ENCODE measurements around the gene ANXA4. TPM values are rescaled to one million over a fixed set of nuclear protein-coding genes. Genes with fewer than 3 reads are reported as not detected.
"Not testable (repeated sequence)": the region's sequence is repeated elsewhere in the genome, so short reads cannot be mapped to it uniquely, and the experiment has no call there.

Gene ANXA4
- total RNA-seq, 1 donor from 2014 or later, result 75.5 TPM

DNA sequence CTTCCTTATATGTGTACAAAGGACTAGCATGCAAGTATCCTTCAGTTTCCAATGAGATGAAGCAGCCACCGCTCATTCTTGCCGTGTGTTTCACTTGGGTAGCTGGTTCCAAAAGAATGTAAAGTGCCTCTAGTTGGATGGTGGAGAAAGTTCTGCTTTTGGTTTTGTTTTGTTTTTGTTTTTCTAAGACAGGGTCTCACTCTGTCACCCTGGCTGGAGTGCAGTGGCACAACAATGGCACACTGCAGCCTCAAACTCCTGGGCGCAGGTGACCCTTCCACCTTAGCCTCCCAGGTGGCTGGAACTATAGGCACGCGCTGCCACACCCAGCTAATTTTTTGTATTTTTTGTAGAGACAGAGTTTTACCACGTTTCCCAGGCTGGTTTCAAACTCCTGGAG is 8.3 kb downstream of the ANXA4 start:
- DNase-seq (ENCODE audit: extremely low read depth, low read depth, low spot score), result no peak

DNA sequence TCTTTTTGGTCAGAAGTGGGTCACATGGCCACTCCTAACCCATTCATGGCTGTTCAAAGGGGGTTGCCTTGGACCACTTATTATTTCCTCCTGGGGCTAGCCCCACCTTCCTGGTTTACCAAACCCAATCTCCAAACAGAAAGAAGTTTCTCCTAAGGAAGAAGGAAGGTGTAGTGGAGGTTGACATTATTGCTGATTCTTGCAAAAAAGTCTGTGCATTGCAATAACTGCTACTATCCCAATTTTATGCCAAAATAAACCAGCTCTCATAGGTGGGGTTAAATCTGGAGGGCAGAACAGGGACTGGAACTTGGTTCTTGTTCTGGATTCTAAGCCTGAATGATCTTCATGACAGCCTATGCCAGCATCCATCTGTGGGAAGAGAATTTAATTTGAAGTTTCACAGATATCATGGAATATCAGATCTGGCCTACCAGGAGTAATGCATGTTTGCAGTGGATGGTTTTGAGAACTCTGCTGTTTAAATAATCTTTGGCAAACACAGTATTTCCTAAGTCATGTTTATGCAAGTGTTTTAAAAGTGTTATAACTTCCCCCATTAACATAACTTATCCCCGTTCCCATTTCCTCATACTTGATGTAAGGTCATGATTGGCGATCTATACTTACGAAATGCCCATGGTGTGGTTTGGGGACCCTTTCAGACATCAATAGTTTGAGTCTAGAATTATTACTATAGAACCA is 11.9 kb downstream of the ANXA4 start:
- DNase-seq (ENCODE audit: extremely low read depth, low read depth, low spot score), result no peak

DNA sequence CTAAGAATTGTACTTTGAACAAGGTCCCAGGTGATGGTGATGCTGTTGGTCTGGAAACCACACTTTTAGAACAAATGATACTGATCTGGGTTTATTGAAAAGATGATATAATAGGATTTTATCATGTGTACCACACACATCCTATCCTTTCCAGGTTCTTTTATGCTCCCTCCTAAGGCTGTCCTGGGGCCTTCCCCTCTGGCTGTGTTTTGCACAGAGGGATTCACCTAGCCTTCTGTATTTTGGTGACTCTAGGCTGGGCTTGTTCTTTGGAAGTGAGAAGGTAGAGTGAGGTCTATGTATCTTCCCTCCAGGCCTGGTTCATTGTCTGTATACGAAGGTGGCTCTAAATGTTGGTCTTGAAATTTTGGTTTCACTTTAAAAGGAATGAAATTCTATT is 12.7 kb downstream of the ANXA4 start:
- no peak for DNase-seq (ENCODE audit: extremely low read depth, low read depth, low spot score)

DNA sequence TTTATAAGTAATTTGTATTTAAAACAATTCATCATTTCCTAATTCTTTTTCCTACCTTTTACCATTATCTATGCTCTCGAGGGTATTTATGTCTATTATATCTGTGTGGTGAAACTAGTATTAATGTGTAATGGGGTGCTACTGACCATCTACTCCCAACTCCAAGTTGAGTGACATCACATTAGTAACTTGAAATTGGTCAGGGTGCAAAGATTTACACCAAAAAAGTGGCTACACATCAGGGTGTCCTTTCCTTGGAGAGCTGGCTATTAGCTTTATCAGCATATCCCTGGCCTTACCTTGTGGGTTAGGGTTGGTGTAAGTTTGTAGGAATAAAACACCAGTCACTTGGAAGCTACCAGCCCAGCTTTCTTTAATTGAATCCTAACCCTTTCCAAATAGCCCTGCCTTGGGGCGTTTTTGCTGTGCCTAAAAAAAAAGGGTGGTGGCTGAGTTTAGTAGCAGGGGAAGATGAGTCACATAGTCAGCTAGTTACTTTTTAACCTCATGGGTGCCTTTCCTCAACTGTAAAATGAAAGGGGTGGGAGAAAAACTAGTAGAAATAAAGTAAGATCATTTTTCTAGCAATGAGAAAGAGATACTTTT is 14.0 kb downstream of the ANXA4 start:
- DNase-seq (ENCODE audit: extremely low read depth, low read depth, low spot score), result no peak

DNA sequence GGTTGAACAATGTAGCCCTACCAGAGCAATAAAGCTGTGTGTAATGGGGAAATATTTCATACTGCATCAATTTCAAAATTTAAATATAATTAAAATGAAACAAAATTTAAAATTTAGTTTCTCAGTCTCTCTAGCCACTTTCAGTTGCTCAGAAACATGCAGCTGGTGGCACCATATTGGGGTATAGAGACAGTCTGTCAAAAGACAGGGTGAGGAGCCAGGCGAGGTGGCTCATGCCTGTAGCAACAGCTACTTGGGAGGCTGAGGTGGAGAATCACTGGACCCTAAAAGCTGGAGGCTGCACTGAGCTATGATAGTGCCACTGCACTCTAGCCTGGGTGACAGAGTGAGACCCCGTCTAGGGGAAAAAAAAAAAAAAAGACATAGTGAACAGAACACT is 20.1 kb downstream of the ANXA4 start:
- DNase-seq (ENCODE audit: extremely low read depth, low read depth, low spot score), result no peak

DNA sequence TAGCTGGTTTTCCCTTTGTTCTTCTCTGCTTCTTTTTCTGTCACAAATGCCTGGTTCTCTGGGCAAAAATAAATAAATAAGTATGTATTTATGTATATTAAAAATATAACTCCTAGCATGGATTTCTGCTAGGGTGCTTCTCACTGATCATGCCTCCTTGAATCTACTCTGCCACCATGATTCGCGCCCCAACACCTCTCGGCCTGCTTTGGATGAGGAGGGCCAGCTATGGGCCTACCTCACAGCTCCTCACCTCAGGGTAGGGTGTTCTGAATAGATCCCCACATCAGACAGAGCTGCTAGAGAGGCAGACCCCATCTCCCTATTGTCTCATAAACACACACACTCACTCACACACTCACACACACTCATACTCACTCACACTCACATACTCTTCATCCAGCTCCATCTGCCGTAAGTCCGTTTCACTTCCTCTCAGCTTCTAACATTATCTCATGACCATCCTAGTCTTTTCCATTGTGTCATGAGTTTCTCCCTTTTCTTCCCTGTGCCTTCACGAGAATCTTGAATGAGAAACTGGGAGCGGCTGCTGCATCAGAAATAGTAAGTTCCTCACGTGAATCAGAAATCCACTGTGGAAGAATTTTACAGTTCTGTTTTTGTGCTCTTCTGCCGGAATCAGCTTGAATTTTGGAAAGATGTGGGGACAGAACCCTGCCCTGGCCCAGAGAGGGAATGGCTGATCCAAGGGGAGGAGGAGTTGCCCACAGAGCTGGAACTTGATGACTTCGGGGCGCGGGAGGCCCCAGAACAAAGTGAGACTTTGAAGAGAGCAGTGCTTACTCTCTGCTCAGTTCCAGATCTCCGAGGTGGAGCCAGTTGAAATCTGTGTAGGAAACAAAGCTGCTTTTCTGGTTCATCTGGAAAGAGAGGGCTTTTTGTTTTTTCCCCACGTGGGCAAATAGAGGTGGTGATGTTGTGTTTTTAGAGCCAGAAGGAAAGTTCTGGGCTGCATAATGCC is 20.9 kb downstream of the ANXA4 start:
- DNase-seq (ENCODE audit: extremely low read depth, low read depth, low spot score), result no peak

DNA sequence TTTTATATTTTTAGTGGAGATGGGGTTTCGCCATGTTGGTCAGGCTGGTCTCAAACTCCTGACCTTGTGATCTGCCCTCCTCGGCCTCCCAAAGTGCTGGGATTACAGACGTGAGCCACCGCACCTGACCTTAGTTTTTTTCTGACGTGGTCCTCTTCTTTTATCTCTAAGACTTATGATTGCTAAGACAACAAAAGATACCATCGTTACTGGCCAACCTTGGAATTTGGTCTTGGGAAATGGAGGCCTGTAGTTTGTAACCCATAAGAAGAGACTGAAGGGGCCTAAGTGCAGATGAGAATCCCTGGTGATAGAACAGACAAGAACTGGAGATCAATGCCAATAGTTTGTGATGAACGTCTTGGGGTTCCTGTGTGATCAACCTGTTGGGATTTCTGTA is 21.9 kb downstream of the ANXA4 start:
- not testable (repeated sequence) for DNase-seq (ENCODE audit: extremely low read depth, low read depth, low spot score)

DNA sequence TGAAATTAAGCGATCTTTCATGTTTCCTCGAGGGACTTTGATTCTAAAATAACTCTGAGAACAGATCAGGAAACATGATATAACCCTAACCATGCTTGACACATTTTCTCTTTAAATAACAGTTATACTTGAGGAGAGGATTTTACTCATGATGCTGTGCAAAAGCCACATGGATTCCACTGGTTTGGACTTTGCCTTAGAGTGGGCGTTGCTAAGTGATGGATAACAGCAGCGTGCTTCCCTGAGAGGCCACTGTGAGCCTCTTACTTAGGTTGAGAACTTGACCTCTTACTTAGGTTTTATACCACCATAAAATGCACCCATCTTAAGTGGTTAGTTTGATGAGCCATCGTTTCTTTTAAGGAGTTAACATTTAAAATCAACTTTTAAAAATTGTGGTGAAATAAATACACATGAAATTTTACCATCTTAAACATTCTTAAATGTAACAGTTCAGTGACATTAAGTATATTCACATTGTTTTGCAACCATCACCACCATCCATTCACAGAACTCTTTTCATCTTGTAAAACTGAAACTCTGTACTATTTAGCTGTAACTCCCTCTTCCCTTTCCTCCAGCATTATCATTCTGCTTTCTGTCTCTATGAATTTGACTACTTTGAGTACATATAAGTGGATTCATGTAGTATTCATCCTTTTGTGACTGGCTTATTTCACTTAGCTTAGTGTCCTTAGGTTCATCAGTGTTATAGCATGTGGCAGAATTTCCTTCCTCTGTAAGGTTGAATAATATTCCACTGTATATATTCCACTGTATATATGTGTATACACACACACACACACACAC is 22.6 kb downstream of the ANXA4 start:
- DNase-seq (ENCODE audit: extremely low read depth, low read depth, low spot score), result no peak

DNA sequence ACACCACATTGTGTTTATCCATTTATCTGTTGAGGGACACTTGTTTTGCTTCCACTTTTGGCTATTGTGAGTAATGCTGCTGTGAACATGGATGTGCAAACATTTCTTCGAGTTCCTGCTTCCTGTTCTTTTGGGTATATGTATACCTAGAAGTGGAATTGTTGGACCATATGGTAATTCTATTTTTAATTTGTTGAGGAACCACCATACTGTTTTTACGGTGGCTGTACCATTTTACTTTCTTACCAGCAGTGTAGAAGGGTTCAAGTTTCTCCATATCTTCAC is 23.1 kb downstream of the ANXA4 start:
- DNase-seq (ENCODE audit: extremely low read depth, low read depth, low spot score), result no peak

DNA sequence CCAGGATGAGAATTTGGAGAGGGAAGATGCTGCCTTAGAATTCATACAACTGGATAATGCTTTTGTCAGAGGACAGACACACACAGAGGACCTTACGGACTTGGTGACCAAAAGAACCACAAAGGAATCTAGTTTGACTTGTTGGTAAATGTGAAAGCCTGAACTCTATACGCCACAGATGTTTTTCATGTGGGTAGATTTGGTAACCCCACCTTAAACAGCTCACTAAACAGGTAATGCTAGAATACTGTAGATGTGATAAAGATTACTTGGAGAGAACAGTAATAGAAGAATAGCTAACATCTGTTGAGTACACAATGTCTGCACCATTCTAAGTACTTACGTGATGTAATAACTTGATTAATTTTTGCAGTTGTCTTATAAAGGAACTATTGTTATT is 24.1 kb downstream of the ANXA4 start:
- no peak for DNase-seq (ENCODE audit: extremely low read depth, low read depth, low spot score)

DNA sequence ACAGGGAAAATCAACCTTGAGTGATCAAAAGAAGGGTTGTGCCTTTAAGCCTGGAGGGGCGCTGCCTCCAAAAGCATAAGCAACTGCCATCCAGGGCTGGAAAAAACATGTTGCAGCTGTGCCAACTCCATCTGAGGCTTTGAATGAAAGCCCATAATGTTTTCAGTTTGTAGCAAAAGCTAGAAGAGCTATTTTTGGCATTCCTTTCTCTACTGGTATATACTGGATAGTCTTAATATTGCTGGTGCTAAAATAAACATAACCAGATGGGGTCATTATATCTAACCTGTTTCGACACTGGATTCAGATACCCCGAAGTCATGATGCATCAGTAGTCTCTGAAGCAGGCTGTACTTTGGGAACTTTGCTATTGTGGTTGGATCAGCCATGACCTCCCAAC is 25.1 kb downstream of the ANXA4 start:
- no peak for DNase-seq (ENCODE audit: extremely low read depth, low read depth, low spot score)

DNA sequence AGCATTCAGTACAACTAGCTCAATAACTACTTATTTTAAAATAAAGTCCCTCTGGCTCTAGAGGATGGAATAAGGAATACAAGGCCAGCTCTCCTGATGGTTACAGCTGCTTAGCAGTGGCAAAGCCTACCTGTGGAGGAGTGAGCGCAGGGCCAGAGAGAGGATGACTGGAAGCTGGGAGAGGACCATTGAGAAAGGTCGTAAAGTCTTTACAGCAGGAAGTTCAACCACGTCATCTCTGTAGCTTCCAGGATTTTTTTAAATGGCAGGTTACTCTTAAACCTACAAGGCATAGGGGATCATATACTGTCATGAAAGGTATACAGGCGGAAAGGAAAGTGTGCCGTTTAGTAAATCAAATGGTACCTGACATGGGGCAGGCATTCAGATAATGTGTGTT is 26.3 kb downstream of the ANXA4 start:
- DNase-seq (ENCODE audit: extremely low read depth, low read depth, low spot score), result no peak

DNA sequence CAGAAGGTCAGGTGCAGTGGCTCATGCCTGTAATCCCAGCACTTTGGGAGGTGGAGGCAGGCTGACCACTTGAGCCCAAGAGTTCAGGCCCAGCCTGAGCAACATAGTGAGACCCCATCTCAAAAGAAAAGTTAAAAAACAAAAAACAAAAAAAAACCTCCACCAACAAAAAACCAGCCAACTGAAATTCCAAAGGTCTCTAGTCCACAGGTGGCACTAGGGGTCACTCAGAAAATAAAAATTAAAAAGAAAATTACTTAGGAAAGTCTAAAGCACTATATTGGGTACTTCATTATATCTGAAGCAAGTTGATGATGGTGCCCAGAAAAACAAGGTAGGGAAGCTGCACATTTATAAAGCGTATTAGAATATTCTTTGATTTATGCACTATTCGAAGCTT is 26.9 kb downstream of the ANXA4 start:
- DNase-seq (ENCODE audit: extremely low read depth, low read depth, low spot score), result no peak

DNA sequence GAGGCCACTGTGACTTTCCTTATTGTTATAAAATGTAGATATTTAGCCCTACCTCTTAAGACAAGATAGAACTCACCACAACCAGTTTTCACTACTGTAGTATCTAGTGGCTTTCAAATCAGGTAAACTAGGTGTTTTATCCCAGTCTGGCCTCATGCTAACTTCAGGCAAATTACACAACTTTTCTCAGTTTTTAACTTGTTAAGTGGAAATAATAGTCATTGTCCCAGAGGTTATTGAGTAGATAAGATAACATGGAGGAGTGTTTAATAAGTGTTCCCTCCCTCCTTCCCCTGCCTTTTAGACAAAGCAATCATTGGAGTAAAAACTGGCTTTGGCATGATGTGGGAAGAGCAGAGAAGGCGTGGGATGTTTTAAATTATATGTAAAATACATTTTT is 27.3 kb downstream of the ANXA4 start:
- no peak for DNase-seq (ENCODE audit: extremely low read depth, low read depth, low spot score)

DNA sequence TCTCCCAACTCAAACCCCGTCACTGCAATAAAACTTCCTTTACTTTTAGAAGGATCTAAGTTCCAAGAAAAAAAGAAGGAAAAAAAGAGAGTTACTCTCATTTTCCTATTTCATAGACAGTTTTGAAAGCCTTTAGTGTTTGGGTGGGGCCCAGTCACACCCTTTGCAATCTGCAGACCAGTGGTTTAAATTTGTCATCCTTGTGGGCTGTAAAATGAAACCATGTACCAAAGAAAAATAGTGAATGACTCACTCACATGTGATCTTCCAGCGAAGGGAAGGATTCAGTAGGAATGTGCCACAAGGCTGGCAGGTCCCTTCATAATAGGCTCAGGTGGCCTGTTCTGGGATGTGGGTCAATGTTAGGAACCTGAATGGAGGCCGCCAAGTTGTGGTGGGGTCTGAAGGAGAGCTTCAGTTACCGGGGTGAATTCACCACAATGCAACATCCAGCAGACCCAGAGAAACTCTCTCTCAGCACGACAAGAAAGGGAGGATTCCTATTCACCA is 28.3 kb downstream of the ANXA4 start:
- no peak for DNase-seq (ENCODE audit: extremely low read depth, low read depth, low spot score)

DNA sequence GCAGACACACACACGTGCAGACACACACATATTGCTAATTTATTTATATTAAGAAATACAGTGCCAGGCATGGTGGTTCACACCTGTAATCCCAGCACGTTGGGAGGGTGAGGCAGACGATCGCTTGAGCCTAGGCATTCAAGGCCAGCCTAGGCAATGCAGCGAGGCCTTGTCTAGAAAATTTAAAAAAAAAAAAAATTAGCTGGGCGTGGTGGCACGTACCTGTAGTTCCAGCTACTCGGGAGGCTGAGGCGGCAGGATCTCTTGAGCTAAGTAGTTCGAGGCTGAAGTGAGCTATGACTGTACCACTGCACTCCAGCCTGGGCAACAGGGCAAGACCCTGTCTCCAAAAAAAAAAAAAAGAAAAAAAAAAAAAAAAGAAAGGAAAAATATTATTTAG is 28.8 kb downstream of the ANXA4 start:
- DNase-seq (ENCODE audit: extremely low read depth, low read depth, low spot score), result no peak

DNA sequence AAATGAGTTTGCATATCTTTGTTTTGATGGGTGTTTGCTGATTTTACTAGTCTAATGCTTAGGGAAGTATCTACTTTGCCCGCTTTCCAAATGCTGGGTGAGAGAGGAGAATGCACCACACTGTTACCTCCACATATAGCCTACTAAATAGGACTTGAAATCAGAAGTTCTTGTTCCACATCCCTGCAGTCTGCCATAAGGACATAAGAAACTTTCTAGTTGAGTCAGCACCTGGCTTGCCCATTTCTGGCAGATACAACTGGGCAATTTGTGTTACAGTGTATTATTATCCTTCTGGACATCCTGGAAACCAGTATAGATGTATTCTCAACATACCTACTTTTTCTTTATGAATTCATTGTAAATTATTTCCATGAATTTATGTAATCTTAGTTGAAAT is 29.5 kb downstream of the ANXA4 start:
- DNase-seq (ENCODE audit: extremely low read depth, low read depth, low spot score), result no peak

DNA sequence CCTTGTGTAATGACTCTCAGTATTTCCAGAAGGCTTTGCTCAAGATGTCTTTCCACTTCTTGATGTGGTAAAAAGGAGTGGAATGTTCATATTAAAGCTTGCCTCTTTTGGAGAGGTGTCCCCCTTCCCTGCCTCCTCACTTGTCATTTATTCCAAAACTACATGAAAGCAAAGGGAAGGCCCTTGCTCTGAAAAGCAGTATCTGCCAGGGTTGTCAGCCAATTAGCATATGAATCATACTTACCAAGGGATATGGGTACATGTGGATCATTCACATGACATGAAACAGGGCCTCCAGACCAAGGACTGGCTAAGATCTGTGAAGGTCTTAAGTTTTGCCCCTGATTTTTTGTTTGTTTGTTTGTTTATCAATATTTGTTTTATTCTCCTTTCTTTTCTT is 31.3 kb downstream of the ANXA4 start:
- DNase-seq (ENCODE audit: extremely low read depth, low read depth, low spot score), result no peak

DNA sequence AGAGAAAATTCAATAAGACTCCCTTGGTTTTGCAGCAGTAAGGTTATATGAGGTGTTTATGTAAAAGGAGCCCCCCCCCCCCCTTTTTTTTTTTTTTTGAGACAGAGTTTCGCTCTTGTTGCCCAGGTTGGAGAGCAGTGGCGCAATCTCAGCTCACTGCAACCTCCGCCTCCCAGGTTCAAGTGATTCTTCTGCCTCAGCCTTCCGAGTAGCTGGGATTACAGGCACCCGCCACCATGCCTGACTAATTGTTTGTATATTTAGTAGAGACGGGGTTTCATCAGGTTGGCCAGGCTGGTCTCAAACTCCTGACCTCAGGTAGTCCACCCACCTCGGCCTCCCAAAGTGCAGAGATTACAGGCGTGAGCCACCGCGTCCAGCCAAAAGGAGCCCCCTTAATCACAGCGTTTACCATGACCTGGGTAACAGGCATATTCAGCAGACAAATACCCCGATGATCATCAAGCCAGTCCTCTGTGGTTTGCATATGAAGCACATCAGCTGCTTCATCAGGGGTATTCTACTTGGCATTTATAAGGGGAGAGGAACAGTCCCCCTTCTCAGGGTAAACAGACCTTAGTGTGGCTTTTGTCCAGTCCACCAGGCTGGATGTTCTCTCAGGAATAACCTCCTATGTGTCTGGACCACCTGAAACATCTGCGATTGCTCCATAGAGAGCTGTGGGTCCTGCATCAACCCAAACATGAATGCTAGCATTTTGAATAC is 32.5 kb downstream of the ANXA4 start:
- not testable (repeated sequence) for DNase-seq (ENCODE audit: extremely low read depth, low read depth, low spot score)

All from glomerular endothelial cell (primary cell).